Stimulated activated CD4-positive, alpha-beta T cell treated with anti-CD3 and anti-CD28 coated beads, Interleukin-2, amount 100 ng/mL, for 4 hours (primary cell): ENCODE data around the gene COPB1.

Experiments
- DNase-seq: peaks from one replicate; pipeline ENCODE4 v3.0.0-alpha.2; 2020; ENCODE audit warnings: low read depth

The COPB1 gene

GRCh38 chr11:14435717-14436512 is 63.7 kb downstream of the COPB1 start:
- no peak for DNase-seq

GRCh38 chr11:14425621-14426020 is 74.0 kb downstream of the COPB1 start:
- no peak for DNase-seq

DNA sequence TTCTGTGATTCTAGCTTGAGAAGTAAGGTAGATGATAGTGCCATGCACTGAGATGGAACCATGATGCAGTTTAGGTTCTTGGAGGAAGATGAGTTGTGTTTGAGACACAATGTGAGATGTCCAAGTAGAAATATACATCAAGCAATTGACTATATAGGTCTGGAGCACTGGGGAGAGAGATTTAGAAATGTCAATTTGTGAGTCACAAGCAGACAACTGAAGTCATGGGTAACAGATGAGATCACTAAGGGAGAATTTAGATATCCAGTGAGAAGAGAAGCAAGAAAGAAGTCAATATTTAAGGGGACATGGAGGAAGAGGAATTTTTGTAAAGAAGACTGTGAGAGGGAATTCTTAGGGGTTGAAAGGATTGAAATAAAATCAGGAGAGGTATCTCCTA is 75.5 kb downstream of the COPB1 start:
- no peak for DNase-seq

- no peak for DNase-seq
Measured at GRCh38 chr11:14423633-14424032, 76.0 kb downstream of the COPB1 start.

GRCh38 chr11:14422814-14423182 is 76.8 kb downstream of the COPB1 start:
- DNase-seq = no peak

GRCh38 chr11:14422052-14422813 is 77.4 kb downstream of the COPB1 start:
- no peak for DNase-seq

DNA sequence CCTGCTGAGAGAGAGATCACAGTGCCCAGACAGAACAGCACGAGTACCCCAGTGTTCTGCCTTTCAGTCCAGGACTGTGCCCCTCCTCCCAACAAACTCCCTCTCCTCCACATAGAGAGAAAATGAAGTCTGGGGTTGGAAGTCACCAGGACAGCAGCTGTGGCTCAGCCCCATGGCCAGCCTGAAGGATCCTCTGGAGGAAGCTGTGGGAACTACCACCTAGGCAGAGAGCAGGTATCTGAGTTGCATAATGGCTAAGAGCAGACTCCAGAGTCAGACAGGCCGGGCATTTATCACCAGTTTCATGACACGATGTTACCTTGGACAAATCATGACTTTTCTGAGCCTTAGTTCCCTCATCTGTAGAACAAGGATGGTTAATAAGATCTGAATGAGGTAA is 79.4 kb downstream of the COPB1 start:
- no peak for DNase-seq

DNA sequence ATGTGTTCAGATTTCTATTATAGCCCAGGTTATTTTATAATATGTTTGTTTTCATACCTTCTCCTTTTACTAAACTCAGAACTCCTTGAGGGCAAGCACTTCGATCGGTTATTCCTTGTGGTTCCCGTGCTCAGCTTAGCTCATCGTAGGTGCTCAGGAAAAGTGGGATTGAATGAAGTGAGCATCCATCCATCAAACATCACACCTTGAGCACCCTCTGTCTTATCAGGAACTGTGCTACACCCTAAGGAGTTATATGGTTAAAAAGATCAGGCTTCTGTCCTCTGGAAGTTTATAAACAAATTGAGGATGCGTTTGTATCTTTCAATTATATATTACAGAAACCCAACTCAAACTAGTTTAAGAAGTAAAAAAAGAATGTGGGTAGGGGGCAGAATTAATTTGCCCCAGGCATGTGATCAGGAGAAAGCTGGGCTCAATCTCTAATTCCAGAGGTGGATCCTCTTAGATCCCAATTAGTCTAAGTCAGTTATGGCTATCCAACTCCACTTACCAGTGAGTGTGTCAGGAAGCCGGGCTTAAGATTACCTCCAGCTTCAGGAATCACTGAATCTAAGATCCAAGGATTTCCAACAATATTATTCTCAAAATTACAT is 80.7 kb downstream of the COPB1 start:
- DNase-seq = no peak

GRCh38 chr11:14417617-14418374 is 81.8 kb downstream of the COPB1 start:
- no peak for DNase-seq

DNA sequence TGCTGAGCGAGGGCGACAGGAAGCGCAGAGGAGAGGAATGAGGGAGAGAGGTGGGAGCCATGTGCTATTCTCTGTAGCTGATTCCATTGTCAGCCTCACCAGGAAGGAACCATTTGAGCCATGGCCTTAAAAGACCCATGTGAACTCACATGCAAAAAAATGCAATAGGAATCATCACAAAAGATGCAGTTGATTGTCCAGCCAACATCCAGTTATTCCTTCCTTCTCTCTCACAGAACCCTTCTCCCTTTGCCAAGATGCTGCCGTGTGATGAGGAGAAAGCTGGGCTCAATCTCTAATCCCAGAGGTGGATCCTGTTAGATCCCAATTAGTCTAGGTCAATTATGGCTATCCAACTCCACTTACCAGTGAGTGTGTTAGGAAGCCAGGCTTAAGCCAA is 82.4 kb downstream of the COPB1 start:
- no peak for DNase-seq

GRCh38 chr11:14414470-14415461 is 84.8 kb downstream of the COPB1 start:
- DNase-seq = peak; percentile 76

GRCh38 chr11:14413307-14414069 is 86.1 kb downstream of the COPB1 start:
- DNase-seq = no peak

DNA sequence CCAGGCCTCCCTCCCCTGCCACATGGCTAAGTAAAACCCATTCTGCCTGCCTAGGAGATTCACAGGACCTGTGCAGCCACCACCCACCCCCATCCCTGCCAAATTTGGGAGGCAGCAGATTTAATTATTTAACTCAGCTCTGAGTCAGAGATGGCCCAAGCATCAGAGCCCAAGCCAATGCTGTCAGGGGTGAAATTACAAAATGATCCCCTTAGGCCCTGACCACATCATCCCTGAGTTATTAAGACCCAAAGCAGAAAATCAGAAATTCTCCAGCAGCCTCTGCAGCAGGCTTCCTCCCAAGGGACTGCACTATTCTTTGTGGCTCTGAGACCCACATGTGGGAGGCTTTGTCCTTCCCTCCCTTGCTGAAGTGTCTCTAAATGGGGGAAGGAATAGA is 87.8 kb downstream of the COPB1 start:
- DNase-seq = no peak

- no peak for DNase-seq
Measured at GRCh38 chr11:14409891-14410290, 89.7 kb downstream of the COPB1 start.

GRCh38 chr11:14408612-14409011 is 91.0 kb downstream of the COPB1 start:
- no peak for DNase-seq
